CD4-positive, alpha-beta T cell (primary cell): ENCODE results near the gene KCMF1. TPM values are rescaled to one million over a fixed set of nuclear protein-coding genes. Genes with fewer than 3 reads are reported as not detected.

Experiments used
- ATAC-seq: fragments of 200-7000 bp; cut with Tn5 transposase; one replicate; pipeline ENCODE4 v1.10.0; 2022; ENCODE audit warnings: mild to moderate bottlenecking; ENCODE audit not compliant: poor library complexity
- CTCF ChIA-PET: fragments of 350-600 bp; sonication (Branson Sonifier 250); formaldehyde crosslinking; loops from one replicate; lab custom pipeline; 2021; ENCODE audit warnings: antibody characterized with exemption, inconsistent platforms; lab: Charles Lee
- POLR2A ChIA-PET: fragments of 350-600 bp; sonication (Branson Sonifier 250); formaldehyde crosslinking; loops from one replicate; lab custom pipeline; 2021; ENCODE audit warnings: antibody characterized with exemption, inconsistent platforms; lab: Charles Lee
- DNase-seq, 14 experiments: peaks; one replicate each; pipeline ENCODE4 v3.0.0-alpha.2; 2013 to 2020; ENCODE audit warnings: mixed read lengths in 2 of 14
- H3K27ac ChIP-seq, 2 donors: one replicate each; pipeline versions ENCODE4 v1.5.1 to v1.7.0; 2013; ENCODE audit warnings: low read length in 2 of 2, low read depth in 1 of 2, mild to moderate bottlenecking in 1 of 2
- H3K27me3 ChIP-seq, 2 experiments: 1 replicate in 1 of 2; 2 replicates in 1 of 2; pipeline versions ENCODE4 v1.6.1 to v1.7.0; 2013; ENCODE audit warnings: low read length in 2 of 2, control low read depth in 1 of 2, mild to moderate bottlenecking in 1 of 2, moderate library complexity in 1 of 2; ENCODE audit not compliant: insufficient read depth in 2 of 2, control insufficient read depth in 1 of 2
- H3K36me3 ChIP-seq: one replicate; pipeline ENCODE4 v1.6.1; 2013; ENCODE audit warnings: low read length, control low read depth; ENCODE audit not compliant: insufficient read depth
- H3K4me1 ChIP-seq: one replicate; pipeline ENCODE4 v1.6.1; 2013; ENCODE audit warnings: low read length, control low read depth; ENCODE audit not compliant: insufficient read depth
- H3K4me3 ChIP-seq: one replicate; pipeline ENCODE4 v1.5.1; 2013; ENCODE audit warnings: mild to moderate bottlenecking, low read length, moderate library complexity
- H3K9me3 ChIP-seq, 2 experiments: 1 replicate in 1 of 2; 2 replicates in 1 of 2; pipeline versions ENCODE4 v1.6.1 to v1.7.0; 2013; ENCODE audit warnings: low read length in 2 of 2, mild to moderate bottlenecking in 2 of 2, control low read depth in 1 of 2, moderate library complexity in 1 of 2; ENCODE audit not compliant: control insufficient read depth in 1 of 2, insufficient read depth in 1 of 2
- H3K27ac Mint-ChIP-seq: one replicate; pipeline ENCODE4 v1.8.0; 2020; ENCODE audit warnings: mixed read lengths
- H3K27me3 Mint-ChIP-seq: one replicate; pipeline ENCODE4 v1.8.0; 2021; ENCODE audit warnings: mixed read lengths
- H3K36me3 Mint-ChIP-seq: one replicate; pipeline ENCODE4 v1.8.0; 2021; ENCODE audit warnings: low read depth, mixed read lengths
- H3K4me1 Mint-ChIP-seq: one replicate; pipeline ENCODE4 v1.8.0; 2021; ENCODE audit warnings: low read depth, mixed read lengths
- H3K4me3 Mint-ChIP-seq: one replicate; pipeline ENCODE4 v1.8.0; 2020; ENCODE audit warnings: mild to moderate bottlenecking, mixed read lengths
- H3K9me3 Mint-ChIP-seq: one replicate; pipeline ENCODE4 v1.8.0; 2020; ENCODE audit warnings: mixed read lengths
- CTCF ChIP-seq: fragments of 200-600 bp; IDR thresholded peaks from one replicate; pipeline ENCODE4 v1.8.0; 2022; ENCODE audit warnings: antibody characterized with exemption, mild to moderate bottlenecking
- intact Hi-C, 2 experiments: fragments of 100-400 bp; cut with DNase I in 1 of 2; cut with micrococcal nuclease in 1 of 2; formaldehyde crosslinking; loops; one replicate each; pipeline versions ENCODE4 v1.15.1 to v1.9.0; 2023 to 2025; cut with DNase I, micrococcal nuclease
- total RNA-seq, 174 experiments: library from RNA in 2 of 174; stranded (reverse) in 2 of 174; gene quantifications; one replicate each; pipeline ENCODE4 v1.2.3 and lab custom pipeline; 2021 to 2026

KCMF1 gene
- total RNA-seq, 2 experiments from 2014 or later: 72.4 to 78.0 TPM

GRCh38 chr2:85071096-85071495, 100.1 kb downstream of the KCMF1 start:
- Mint-ChIP-seq H3K27me3 (peaks cover 35% of the 10 kb centered on the region), H3K9me3 (no peaks in the 10 kb centered on the region), H3K36me3 (no peaks in the 10 kb centered on the region), H3K4me1 (peaks cover 6% of the 10 kb centered on the region), H3K27ac (no peak overlapping the region), H3K4me3 (no peak overlapping the region)
- ATAC-seq: no peak
- H3K27me3 ChIP-seq: peaks cover 6 to 11% of the 10 kb centered on the region in 2 experiments
- intact Hi-C loops: no loop called here
- no peak for DNase-seq
- no peak overlapping the region for H3K27ac ChIP-seq
- H3K4me3 ChIP-seq: no peak overlapping the region
- POLR2A ChIA-PET: no interaction called here
- no peaks in the 10 kb centered on the region for H3K9me3 ChIP-seq
- H3K36me3 ChIP-seq: no peaks in the 10 kb centered on the region
- H3K4me1 ChIP-seq: peaks cover 5% of the 10 kb centered on the region
- CTCF ChIA-PET: no interaction called here
- no peak for TF ChIP-seq CTCF

GRCh38 chr2:85073033-85073432, 102.1 kb downstream of the KCMF1 start:
- Mint-ChIP-seq H3K36me3 (no peaks in the 10 kb centered on the region), H3K9me3 (no peaks in the 10 kb centered on the region), H3K27ac (no peak overlapping the region), H3K4me3 (no peak overlapping the region), H3K27me3 (peaks cover 26% of the 10 kb centered on the region), H3K4me1 (no peaks in the 10 kb centered on the region)
- CTCF ChIA-PET: no interaction called here
- H3K27ac ChIP-seq: no peak overlapping the region
- H3K4me3 ChIP-seq: no peak overlapping the region
- no peak for ATAC-seq
- POLR2A ChIA-PET: no interaction called here
- no peaks in the 10 kb centered on the region for H3K4me1 ChIP-seq
- peaks cover 5 to 12% of the 10 kb centered on the region in 2 experiments for H3K27me3 ChIP-seq
- intact Hi-C loops: no loop called here
- H3K9me3 ChIP-seq: peaks cover 0 to 5% of the 10 kb centered on the region in 2 experiments
- no peaks in the 10 kb centered on the region for H3K36me3 ChIP-seq
- TF ChIP-seq CTCF: no peak
- DNase-seq: no peak

DNA sequence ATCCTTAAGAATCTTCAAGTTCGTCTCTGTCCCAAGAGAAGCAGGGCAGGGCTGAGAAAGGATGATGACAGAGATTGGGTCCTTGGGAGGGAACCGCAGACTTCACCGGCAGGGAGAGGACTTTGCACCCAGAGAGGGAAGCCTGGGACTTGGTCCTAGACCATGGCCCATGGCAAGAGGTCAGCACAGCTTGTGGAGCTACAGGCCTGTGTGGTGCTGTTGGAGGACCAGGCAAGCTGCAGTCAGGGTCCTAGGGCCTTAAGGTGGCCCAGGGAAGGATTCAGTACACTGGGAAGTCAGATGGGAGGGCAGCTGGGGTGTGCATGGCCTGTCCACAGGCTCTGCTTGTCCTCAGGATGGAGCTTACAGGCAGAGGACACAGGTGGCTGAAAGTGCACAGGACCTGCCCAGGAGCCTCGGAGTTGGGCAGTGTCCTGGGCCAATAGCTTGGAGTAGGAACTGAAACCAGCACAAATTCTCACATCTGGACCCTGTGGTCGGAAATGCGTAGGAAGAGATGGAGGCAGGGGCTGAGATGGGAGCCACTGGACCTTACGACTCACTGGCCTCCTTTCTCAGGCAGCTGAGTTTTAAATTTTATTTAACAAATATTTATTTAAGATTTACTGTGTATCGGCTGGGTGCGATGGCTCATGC, 105.8 kb downstream of the KCMF1 start:
- H3K9me3 Mint-ChIP-seq: peaks cover 5% of the 10 kb centered on the region
- Histone ChIP-seq H3K4me3 (no peak overlapping the region), H3K4me1 (no peaks in the 10 kb centered on the region), H3K36me3 (no peaks in the 10 kb centered on the region), H3K27me3 (peaks cover 5 to 12% of the 10 kb centered on the region in 2 experiments), H3K9me3 (peaks cover 3 to 5% of the 10 kb centered on the region in 2 experiments), H3K27ac (no peak overlapping the region)
- ChIA-PET CTCF (interaction anchor here (0.7 kb wide), 1 partner anchor 447 kb away, joined by 4 read pairs; no protein-coding TSS in a partner anchor), POLR2A (no interaction called here)
- peaks cover 33% of the 10 kb centered on the region for H3K27me3 Mint-ChIP-seq
- ATAC-seq: no peak
- H3K4me1 Mint-ChIP-seq: no peaks in the 10 kb centered on the region
- no peak for DNase-seq
- H3K27ac Mint-ChIP-seq: no peak overlapping the region
- no peak for TF ChIP-seq CTCF
- H3K4me3 Mint-ChIP-seq: no peak overlapping the region
- no peaks in the 10 kb centered on the region for H3K36me3 Mint-ChIP-seq
- intact Hi-C loops: no loop called here
